ENCODE results near the gene RIC3.

RIC3 gene

DNA sequence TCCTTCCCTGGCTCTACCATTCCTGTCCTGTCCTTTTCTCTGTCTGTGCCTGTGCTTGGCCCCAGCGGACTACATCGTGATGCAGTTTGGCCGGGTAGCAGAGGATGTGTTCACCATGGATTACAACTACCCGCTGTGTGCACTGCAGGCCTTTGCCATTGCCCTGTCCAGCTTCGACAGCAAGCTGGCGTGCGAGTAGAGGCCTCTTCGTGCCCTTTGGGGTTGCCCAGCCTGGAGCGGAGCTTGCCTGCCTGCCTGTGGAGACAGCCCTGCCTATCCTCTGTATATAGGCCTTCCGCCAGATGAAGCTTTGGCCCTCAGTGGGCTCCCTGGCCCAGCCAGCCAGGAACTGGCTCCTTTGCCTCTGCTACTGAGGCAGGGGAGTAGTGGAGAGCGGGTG, 67.4 kb downstream of the RIC3 start:
- TF ChIP-seq ZNF70 (CRISPR knock-in tag; IDR thresholded peaks at IDR 0.05) (no peak), OSR1 (CRISPR knock-in tag; IDR thresholded peaks at IDR 0.05) (no peak), ZFP30 (CRISPR knock-in tag; IDR thresholded peaks at IDR 0.05) (no peak), ISL1 (CRISPR knock-in tag; IDR thresholded peaks at IDR 0.05) (no peak), ZC3H10 (CRISPR knock-in tag; IDR thresholded peaks at IDR 0.05) (no peak), GLIS3 (CRISPR knock-in tag; IDR thresholded peaks at IDR 0.05) (no peak), ZNF565 (CRISPR knock-in tag; conservative IDR thresholded peaks at IDR 0.05; ENCODE audit: low read depth) (no peak), BACH2 (CRISPR knock-in tag; IDR thresholded peaks at IDR 0.05; ENCODE audit: borderline replicate concordance) (no peak)
- TF ChIP-seq, protein P1, sequence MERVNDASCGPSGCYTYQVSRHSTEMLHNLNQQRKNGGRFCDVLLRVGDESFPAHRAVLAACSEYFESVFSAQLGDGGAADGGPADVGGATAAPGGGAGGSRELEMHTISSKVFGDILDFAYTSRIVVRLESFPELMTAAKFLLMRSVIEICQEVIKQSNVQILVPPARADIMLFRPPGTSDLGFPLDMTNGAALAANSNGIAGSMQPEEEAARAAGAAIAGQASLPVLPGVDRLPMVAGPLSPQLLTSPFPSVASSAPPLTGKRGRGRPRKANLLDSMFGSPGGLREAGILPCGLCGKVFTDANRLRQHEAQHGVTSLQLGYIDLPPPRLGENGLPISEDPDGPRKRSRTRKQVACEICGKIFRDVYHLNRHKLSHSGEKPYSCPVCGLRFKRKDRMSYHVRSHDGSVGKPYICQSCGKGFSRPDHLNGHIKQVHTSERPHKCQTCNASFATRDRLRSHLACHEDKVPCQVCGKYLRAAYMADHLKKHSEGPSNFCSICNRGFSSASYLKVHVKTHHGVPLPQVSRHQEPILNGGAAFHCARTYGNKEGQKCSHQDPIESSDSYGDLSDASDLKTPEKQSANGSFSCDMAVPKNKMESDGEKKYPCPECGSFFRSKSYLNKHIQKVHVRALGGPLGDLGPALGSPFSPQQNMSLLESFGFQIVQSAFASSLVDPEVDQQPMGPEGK (CRISPR knock-in tag; IDR thresholded peaks at IDR 0.05; ENCODE audit: borderline replicate concordance) = no peak
- no peak for ATAC-seq

DNA sequence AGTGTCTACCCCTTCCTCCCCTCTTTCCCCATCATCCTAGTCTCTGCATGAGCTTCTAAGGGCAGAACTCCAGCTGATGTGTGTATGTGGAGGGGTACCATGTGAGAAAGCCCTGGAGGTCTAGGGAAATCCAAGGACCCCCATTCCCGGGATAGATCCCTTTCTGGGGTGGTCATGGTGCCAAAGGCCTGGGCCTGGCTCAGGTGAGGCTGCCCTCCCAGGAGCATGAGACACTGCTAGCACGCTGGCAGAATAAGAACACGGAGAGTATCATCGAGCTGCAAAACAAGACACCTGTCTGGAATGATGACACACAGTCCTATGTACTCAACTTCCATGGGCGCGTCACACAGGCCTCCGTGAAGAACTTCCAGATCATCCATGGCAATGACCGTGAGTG, 68.2 kb downstream of the RIC3 start:
- no peak for ATAC-seq
- TF ChIP-seq PPARA (CRISPR knock-in tag; IDR thresholded peaks at IDR 0.05; ENCODE audit: borderline replicate concordance) (no peak), ESRRG (CRISPR knock-in tag; IDR thresholded peaks at IDR 0.05) (no peak), ARNTL (CRISPR knock-in tag; IDR thresholded peaks at IDR 0.05; ENCODE audit: borderline replicate concordance, low read depth) (no peak), TCF4 (CRISPR knock-in tag; IDR thresholded peaks at IDR 0.05; ENCODE audit: borderline replicate concordance) (no peak), ISL1 (CRISPR knock-in tag; IDR thresholded peaks at IDR 0.05) (no peak), ZFP30 (CRISPR knock-in tag; IDR thresholded peaks at IDR 0.05) (no peak), ZNF565 (CRISPR knock-in tag; conservative IDR thresholded peaks at IDR 0.05; ENCODE audit: low read depth) (no peak), SNAI2 (CRISPR knock-in tag; IDR thresholded peaks at IDR 0.05) (no peak), BACH2 (CRISPR knock-in tag; IDR thresholded peaks at IDR 0.05; ENCODE audit: borderline replicate concordance) (no peak), ZFP3 (CRISPR knock-in tag; IDR thresholded peaks at IDR 0.05) (no peak), GLIS3 (CRISPR knock-in tag; IDR thresholded peaks at IDR 0.05) (no peak)
- TF ChIP-seq, protein P2, sequence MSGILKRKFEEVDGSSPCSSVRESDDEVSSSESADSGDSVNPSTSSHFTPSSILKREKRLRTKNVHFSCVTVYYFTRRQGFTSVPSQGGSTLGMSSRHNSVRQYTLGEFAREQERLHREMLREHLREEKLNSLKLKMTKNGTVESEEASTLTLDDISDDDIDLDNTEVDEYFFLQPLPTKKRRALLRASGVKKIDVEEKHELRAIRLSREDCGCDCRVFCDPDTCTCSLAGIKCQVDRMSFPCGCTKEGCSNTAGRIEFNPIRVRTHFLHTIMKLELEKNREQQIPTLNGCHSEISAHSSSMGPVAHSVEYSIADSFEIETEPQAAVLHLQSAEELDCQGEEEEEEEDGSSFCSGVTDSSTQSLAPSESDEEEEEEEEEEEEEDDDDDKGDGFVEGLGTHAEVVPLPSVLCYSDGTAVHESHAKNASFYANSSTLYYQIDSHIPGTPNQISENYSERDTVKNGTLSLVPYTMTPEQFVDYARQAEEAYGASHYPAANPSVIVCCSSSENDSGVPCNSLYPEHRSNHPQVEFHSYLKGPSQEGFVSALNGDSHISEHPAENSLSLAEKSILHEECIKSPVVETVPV (CRISPR knock-in tag; IDR thresholded peaks at IDR 0.05) = no peak
- TF ChIP-seq, protein P3, sequence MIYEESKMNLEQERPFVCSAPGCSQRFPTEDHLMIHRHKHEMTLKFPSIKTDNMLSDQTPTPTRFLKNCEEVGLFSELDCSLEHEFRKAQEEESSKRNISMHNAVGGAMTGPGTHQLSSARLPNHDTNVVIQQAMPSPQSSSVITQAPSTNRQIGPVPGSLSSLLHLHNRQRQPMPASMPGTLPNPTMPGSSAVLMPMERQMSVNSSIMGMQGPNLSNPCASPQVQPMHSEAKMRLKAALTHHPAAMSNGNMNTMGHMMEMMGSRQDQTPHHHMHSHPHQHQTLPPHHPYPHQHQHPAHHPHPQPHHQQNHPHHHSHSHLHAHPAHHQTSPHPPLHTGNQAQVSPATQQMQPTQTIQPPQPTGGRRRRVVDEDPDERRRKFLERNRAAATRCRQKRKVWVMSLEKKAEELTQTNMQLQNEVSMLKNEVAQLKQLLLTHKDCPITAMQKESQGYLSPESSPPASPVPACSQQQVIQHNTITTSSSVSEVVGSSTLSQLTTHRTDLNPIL (CRISPR knock-in tag; IDR thresholded peaks at IDR 0.05; ENCODE audit: low read depth) = no peak
- TF ChIP-seq, protein P4, sequence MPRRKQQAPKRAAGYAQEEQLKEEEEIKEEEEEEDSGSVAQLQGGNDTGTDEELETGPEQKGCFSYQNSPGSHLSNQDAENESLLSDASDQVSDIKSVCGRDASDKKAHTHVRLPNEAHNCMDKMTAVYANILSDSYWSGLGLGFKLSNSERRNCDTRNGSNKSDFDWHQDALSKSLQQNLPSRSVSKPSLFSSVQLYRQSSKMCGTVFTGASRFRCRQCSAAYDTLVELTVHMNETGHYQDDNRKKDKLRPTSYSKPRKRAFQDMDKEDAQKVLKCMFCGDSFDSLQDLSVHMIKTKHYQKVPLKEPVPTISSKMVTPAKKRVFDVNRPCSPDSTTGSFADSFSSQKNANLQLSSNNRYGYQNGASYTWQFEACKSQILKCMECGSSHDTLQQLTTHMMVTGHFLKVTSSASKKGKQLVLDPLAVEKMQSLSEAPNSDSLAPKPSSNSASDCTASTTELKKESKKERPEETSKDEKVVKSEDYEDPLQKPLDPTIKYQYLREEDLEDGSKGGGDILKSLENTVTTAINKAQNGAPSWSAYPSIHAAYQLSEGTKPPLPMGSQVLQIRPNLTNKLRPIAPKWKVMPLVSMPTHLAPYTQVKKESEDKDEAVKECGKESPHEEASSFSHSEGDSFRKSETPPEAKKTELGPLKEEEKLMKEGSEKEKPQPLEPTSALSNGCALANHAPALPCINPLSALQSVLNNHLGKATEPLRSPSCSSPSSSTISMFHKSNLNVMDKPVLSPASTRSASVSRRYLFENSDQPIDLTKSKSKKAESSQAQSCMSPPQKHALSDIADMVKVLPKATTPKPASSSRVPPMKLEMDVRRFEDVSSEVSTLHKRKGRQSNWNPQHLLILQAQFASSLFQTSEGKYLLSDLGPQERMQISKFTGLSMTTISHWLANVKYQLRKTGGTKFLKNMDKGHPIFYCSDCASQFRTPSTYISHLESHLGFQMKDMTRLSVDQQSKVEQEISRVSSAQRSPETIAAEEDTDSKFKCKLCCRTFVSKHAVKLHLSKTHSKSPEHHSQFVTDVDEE (CRISPR knock-in tag; IDR thresholded peaks at IDR 0.05) = no peak
- TF ChIP-seq, protein P1 (CRISPR knock-in tag; IDR thresholded peaks at IDR 0.05; ENCODE audit: borderline replicate concordance) = no peak

DNA sequence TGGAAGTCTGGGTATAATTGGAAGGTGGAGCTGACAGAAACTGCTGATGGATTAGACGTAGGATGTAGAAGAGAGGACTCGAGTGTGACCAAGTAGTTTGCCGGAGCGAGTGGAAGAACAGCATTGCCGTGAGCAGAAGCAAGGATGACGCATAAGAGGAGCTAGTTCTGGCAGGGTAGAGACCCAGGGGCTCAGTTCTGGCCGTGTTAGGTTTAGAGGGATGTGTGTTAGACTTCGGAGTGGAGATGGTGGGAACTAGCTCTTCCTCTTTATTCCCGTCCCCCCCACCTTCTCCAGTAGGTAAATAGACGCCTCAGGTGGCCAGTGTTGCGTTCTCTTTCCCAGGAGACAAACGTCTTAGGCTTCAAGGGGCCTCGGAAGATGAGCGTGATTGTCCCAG, 68.7 kb downstream of the RIC3 start:
- ATAC-seq = no peak
- TF ChIP-seq, protein P1 (CRISPR knock-in tag; IDR thresholded peaks at IDR 0.05; ENCODE audit: borderline replicate concordance) = no peak
- TF ChIP-seq BACH2 (CRISPR knock-in tag; IDR thresholded peaks at IDR 0.05; ENCODE audit: borderline replicate concordance) = no peak
- no peak for TF ChIP-seq ARNTL (CRISPR knock-in tag; IDR thresholded peaks at IDR 0.05; ENCODE audit: borderline replicate concordance, low read depth)
- no peak for TF ChIP-seq RARB (CRISPR knock-in tag; IDR thresholded peaks at IDR 0.05)
- TF ChIP-seq, protein P3 (CRISPR knock-in tag; IDR thresholded peaks at IDR 0.05; ENCODE audit: low read depth) = no peak
- TF ChIP-seq ZNF70 (CRISPR knock-in tag; IDR thresholded peaks at IDR 0.05) = no peak
- TF ChIP-seq, protein P5, sequence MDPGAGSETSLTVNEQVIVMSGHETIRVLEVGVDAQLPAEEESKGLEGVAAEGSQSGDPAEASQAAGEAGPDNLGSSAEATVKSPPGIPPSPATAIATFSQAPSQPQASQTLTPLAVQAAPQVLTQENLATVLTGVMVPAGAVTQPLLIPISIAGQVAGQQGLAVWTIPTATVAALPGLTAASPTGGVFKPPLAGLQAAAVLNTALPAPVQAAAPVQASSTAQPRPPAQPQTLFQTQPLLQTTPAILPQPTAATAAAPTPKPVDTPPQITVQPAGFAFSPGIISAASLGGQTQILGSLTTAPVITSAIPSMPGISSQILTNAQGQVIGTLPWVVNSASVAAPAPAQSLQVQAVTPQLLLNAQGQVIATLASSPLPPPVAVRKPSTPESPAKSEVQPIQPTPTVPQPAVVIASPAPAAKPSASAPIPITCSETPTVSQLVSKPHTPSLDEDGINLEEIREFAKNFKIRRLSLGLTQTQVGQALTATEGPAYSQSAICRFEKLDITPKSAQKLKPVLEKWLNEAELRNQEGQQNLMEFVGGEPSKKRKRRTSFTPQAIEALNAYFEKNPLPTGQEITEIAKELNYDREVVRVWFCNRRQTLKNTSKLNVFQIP (CRISPR knock-in tag; IDR thresholded peaks at IDR 0.05; ENCODE audit: borderline replicate concordance, low read depth) = no peak
- TF ChIP-seq ESRRG (CRISPR knock-in tag; IDR thresholded peaks at IDR 0.05) = no peak
- no peak for TF ChIP-seq ZFP3 (CRISPR knock-in tag; IDR thresholded peaks at IDR 0.05)
- TF ChIP-seq ISL1 (CRISPR knock-in tag; IDR thresholded peaks at IDR 0.05) = no peak
- TF ChIP-seq ZC3H10 (CRISPR knock-in tag; IDR thresholded peaks at IDR 0.05) = no peak
- TF ChIP-seq, protein P2 (CRISPR knock-in tag; IDR thresholded peaks at IDR 0.05) = no peak
